RWPE1 (cell line): ENCODE data around the gene LCP1.

ENCODE experiments used
- CTCF ChIA-PET: fragments of 350-600 bp; sonication (Branson Sonifier 250); formaldehyde crosslinking; extraction: SDS; loops from one replicate; lab custom pipeline; 2021; lab: Yijun Ruan, JAX
- POLR2A ChIA-PET: fragments of 400-600 bp; formaldehyde crosslinking; extraction: SDS; loops from one replicate; lab custom pipeline; 2020; ENCODE audit warnings: antibody characterized with exemption; ENCODE audit not compliant: low non-redundant PET; lab: Yijun Ruan, JAX
- DNase-seq: peaks from one replicate; pipeline ENCODE4 v3.0.0; 2012; ENCODE audit warnings: low spot score
- H3K27ac ChIP-seq: fragments of 450-650 bp; 2 replicates; pipeline ENCODE4 v1.5.1; 2017
- TF ChIP-seq, protein P1 (sequence below): fragments of 450-650 bp; conservative IDR thresholded peaks from 2 replicates; pipeline ENCODE4 v1.5.1; 2017; ENCODE audit warnings: low read depth, mild to moderate bottlenecking

The LCP1 gene

DNA sequence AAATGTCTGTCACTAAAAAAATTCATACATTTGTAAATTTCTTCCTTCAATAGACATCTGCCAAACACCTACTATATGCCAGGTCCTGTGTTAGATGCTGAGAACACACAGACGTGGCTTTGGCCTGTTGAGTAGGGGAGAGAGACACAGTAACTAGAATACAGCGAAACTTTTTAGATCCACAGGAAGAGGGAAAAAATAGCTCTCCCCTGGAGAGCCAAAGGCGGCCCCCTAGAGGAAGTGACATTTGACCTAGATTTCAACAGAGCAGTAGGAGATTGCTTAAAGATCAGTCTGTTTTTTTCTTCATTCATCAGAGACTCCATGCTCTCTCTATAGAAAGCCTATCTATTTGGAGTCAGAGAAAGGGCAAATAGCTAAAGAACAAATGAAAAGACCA is 11.3 kb downstream of the LCP1 start:
- ChIA-PET CTCF (interaction anchor here (3.6 kb wide), 1 partner anchor 10 kb away, joined by 12 read pairs; no protein-coding TSS in a partner anchor), POLR2A (no interaction called here)
- H3K27ac ChIP-seq = no peak overlapping the region
- TF ChIP-seq, protein P1, sequence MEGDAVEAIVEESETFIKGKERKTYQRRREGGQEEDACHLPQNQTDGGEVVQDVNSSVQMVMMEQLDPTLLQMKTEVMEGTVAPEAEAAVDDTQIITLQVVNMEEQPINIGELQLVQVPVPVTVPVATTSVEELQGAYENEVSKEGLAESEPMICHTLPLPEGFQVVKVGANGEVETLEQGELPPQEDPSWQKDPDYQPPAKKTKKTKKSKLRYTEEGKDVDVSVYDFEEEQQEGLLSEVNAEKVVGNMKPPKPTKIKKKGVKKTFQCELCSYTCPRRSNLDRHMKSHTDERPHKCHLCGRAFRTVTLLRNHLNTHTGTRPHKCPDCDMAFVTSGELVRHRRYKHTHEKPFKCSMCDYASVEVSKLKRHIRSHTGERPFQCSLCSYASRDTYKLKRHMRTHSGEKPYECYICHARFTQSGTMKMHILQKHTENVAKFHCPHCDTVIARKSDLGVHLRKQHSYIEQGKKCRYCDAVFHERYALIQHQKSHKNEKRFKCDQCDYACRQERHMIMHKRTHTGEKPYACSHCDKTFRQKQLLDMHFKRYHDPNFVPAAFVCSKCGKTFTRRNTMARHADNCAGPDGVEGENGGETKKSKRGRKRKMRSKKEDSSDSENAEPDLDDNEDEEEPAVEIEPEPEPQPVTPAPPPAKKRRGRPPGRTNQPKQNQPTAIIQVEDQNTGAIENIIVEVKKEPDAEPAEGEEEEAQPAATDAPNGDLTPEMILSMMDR = no peak
- no peak for DNase-seq

DNA sequence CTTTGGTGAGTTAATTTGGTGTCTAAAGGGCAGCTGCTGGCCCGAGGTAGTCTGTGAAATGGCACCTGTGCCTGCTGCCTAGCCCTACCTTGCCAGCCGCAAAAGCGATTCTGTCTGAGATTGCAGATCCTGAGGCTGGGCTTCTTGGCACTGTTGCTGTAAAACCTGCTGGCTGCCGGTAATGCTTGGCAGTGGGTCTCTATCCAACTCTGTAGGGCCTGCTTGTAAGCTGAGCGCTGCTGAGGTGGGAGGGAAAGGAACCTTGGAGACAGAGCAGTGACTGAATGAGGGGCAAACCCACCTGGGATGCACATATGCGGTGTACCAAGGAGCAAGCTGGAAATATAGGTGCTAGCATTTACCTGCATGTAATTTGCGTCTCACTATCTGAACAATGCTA is 11.7 kb downstream of the LCP1 start:
- TF ChIP-seq, protein P1 = no peak
- CTCF ChIA-PET = interaction anchor here (3.6 kb wide), 1 partner anchor 10 kb away, joined by 12 read pairs; no protein-coding TSS in a partner anchor
- no peak for DNase-seq
- POLR2A ChIA-PET = no interaction called here
- H3K27ac ChIP-seq = no peak overlapping the region

DNA sequence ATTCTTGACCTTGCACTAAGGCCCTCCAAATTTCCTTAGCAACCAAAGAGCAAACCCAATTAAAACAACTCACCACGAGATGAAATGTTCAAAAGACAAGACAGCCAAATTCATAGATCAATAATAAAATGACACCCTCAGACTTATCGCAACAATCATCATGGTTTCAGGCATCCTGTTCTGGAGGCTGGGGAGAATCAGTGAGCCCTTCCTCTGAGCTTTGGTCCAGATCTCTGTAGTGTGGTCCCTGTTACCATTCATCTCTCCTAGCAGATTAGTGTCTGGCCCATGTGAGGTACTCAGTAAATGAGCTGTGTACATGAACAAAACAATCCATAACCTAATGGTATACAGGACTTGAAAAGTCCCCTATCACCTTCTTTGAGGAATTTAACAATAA is 12.2 kb downstream of the LCP1 start:
- ChIA-PET POLR2A (no interaction called here), CTCF (interaction anchor here (3.6 kb wide), 1 partner anchor 9 kb away, joined by 12 read pairs; no protein-coding TSS in a partner anchor)
- TF ChIP-seq, protein P1 = no peak
- H3K27ac ChIP-seq = no peak overlapping the region
- no peak for DNase-seq

DNA sequence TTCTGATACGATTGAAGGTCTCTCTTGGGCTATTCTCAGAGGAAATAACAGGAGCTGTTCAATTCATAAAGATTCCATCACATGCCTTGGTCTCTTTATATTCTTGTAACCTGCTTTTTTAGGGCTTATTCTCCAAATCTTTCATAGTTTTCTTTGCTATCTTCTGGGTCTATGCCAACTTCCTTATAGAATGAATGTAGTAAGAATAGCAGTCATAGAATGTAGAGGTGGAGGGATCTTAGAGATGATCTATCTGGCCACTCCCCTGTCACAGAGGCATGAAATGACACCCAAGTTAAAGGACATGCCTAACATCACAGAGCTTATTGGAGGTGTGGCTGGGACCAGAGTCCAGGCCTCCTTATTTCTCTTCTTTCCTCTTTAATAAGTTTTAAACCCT is 13.2 kb downstream of the LCP1 start:
- H3K27ac ChIP-seq = no peak overlapping the region

DNA sequence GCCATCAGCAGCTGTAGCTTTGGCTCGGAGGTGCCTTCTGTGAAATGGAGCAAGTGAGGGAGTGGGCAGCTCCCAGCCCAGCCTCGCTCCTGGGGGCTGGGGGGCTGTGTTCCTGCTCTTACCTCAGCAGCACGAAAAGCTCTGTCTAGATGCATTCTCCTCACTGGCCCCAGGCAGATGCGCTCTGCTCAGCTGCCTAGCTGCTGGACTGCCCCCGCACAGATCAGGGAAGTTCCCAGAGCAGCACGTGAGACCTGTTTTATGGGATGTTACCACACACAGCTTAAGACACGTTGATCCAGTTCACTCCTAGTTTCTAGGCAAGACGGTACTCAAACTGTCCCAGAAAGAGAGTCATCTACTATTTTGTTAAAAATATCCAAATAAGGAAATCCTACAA is 13.6 kb downstream of the LCP1 start:
- POLR2A ChIA-PET = no interaction called here
- no peak overlapping the region for H3K27ac ChIP-seq
- CTCF ChIA-PET = interaction anchor here (0.5 kb wide), 1 partner anchor 97 kb away, joined by 3 read pairs; no protein-coding TSS in a partner anchor
- TF ChIP-seq, protein P1 = no peak
- no peak for DNase-seq

More for the DNA sequence above, 13.2 kb downstream of the LCP1 start:
- DNase-seq = no peak
- TF ChIP-seq, protein P1 = no peak
- ChIA-PET POLR2A (no interaction called here), CTCF (no interaction called here)

DNA sequence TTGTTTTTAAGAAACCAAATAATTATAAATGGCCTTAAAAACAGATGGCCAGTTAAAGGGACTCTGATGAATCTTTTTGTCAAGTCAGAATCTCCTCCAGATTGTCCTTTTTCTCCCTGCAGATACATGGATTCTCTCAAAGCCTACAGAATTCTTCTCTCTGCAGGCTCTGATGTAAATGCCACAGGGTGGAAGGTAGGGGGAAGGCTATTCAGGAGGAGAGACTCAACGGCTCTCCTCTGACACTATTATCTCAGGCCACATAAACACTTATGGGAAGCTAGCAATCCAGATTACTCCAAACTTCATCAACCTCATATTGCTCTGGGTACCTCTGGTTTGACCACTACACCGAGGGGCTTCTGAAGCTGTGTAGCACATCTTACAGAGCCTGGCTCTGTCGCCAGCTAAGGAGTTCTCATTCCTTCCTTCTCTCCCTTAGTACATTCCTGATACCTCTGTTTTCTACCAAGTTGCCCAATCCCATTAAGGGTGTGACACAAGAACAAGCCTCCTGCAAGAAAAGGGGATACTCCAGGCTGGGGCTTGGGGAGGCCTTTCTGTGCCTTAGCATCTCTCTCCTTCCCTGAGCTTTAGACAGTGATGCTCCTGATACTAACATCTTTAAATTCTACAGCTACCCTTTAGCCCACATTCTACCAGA is 14.9 kb downstream of the LCP1 start:
- H3K27ac ChIP-seq = no peak overlapping the region
- TF ChIP-seq, protein P1 = no peak
- DNase-seq = no peak
- ChIA-PET POLR2A (no interaction called here), CTCF (no interaction called here)
